SW 1271 (cell line): Measurements from ENCODE around the gene FBXO17.

ENCODE experiments used
- DNase-seq, 2 experiments: peaks; one replicate each; lab custom pipeline; 2025; lab: John Stamatoyannopoulos, UW

The FBXO17 gene

GRCh38 chr19:38917516-38917915 lies 58.0 kb downstream of the FBXO17 start:
- DNase-seq: no peak

DNA sequence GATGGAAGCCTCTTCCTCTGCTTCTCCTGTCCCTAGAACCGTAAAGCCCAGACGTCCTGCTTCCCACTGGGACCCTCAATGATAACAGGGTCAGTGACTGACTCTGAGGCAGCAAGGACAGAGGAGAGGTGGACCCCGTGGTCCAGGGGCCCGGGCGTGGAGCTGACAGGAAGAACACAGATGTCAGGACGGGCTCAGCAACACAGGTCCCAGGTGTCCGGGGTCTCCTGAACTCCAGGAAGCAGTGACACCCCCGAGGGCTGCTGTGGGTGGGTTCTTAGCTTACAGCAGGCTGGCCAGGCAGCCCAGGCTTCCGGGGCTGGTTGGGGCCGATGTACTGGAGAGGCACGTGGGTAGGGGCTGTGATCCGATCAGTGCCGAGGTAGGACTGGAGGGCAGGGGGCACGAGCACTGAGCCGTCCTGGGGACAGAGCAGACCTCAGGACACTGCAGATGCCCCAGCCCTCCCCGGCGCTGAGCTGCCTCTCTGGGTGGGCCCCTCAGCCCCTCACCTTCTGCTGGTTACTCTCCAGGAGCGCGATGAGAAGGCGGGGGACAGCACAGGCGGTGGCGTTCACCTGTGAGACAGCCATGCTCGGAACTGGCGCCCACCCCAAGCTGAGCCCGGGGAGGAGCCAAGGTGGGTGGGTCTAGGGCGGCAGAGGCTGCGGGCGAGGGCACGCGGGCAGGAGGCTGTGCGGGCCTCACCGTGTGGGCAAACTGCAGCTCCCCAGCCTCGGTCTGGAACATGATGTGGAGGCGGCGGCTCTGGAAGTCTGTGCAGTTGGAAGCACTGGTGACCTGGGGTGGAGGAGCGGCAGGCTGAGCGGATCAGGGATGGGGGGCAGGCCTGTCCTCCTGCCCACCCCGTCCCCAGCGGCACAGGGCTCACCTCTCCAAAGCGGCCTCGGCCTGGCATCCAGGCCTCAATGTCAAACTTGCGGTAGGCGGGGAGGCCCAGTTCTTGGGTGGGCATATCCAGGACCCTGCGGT lies 59.9 kb downstream of the FBXO17 start:
- no peak for DNase-seq

DNA sequence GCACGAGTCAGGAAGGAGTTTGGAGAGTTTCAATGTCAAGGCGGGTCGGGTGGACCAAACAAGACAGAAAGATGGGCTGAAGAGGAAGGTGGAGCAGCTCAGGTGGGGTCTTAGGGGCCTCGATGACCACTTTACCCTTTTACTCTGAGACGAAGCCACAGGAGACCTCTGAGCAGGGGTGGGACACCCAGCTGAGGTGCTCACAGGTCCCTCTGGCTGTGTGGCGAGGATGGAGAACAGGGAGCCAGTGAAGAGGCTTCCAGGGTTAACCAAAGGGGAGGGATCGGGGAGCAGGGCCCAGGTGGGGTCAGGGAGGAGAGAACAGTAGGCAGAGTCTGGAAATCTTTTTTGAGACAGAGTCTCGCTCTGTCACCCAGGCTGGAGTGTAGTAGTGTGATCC lies 61.6 kb downstream of the FBXO17 start:
- no peak for DNase-seq

DNA sequence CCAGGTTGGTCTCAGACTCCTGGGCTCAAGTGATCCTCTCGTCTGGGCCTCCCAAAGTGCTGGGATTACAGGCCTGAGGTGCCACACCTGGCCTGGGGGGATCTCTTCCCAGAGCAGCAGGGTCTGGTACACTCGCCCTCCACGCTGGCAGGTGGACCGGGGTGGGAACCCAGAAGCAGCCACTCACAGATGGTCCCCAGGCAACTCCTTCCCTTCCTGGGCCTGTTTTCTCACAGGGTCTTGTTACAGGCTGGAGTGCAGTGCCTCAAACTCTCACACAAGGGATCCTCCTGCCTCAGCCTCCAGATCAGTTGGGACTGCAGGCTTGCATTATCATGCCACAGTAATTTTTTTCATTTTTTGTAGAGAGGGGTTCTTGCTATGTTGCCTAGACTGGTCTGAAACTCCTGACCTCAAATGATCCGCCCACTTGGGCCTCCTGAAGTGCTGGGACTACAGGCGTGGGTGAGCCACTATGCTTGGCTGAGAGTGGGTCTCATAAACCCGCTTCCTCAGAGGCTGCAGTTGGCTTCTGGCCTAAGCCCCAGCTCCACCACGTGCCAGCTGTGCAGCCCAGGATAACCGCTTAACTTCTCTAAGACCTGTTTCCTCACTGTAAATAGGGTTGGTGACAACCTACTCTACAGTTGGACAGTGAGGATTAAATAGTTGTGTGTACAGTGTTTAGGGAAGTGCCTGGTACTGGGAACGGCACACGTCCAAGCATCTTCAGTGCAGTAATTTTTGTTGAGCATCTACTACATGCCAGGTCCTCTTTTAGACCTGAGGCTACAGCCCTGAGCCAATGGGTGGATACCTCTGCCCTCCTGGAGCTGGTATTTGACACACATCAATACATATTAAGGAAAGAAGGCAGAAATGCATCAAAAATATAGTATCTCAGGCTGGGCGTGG lies 62.7 kb downstream of the FBXO17 start:
- DNase-seq: no peak

DNA sequence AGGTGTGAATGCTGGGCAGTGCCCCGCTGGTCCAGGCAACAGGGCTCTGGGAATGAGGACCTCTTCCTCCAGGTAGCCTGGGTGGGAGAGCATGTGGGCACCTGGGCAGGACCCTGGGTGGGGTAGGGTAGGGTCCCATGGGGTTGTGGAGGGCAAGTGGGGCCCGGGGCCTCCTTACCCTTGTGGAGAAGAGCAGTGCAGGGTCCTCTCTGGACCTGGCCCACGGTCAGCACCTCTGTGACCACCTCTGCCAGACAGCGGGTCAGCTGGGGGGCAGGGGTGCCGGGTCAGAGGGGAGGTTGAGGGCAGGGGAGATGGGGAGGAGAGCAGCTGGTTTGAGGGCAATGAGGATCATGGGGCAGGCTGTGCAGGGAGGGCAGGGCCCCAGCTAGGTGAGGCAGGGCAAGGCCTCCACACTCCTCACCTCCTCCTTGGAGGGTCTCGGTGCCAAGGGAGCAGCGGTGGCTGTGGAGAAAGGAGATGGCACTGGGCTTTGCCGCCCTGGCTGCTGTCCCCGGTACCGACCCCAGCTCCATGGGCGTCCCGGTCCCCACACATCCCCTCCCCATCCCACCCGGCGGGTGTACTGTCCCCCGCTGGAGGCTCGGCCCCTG lies 64.0 kb downstream of the FBXO17 start:
- no peak for DNase-seq

GRCh38 chr19:38910488-38910887 lies 65.1 kb downstream of the FBXO17 start:
- no peak for DNase-seq

- no peak for DNase-seq
Measured at GRCh38 chr19:38908911-38909310, 66.6 kb downstream of the FBXO17 start.

DNA sequence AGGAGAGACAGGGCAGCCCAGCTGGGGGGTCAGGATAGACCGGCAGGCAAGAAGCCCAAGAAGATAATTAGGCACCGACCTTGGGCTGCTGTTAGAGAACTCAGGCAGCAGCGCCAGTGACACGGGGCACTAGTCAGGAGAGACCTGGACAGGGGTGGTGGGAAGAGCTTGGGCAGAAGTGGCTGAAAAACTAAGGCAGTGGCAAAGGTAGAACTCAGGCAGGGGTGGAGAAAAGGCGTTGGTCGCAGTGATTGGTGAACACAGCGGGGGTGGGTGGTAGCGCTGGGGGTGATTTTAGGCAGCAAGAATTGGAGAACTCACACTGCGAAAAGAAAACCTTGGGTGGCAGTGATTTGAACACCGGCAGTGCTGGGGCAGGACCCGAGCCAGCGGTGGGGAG lies 67.9 kb downstream of the FBXO17 start:
- DNase-seq: no peak

DNA sequence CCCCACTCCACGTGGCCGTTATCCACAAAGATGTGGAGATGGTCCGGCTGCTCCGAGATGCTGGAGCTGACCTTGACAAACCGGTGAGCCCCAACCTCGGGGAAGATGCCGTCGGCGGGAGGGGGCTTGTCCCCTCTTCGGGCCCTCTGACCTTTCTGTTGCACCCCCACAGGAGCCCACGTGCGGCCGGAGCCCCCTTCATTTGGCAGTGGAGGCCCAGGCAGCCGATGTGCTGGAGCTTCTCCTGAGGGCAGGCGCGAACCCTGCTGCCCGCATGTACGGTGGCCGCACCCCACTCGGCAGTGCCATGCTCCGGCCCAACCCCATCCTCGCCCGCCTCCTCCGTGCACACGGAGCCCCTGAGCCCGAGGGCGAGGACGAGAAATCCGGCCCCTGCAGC lies 68.3 kb downstream of the FBXO17 start:
- no peak for DNase-seq

- no peak for DNase-seq
Measured at GRCh38 chr19:38905620-38906019, 69.9 kb downstream of the FBXO17 start.

- DNase-seq: no peak
Measured at GRCh38 chr19:38904581-38905539, 70.7 kb downstream of the FBXO17 start.

DNA sequence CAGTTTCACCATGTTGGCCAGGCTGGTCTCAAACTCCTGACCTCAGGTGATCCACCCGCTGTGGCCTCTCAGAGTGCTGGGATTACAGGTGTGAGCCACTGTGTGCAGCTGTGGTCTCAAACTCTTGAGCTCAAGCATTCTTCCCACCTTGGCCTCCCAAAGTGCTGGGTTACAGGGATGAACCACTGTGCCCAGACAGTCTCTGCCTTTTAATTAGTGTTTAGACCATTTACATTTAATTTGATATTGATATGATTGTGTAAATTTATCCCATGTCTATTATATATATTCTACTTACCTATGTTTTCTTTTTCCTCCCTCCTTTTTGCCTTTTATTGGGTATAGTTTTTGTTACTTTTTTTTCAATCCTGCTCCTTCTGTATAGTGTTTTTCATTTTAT lies 73.9 kb downstream of the FBXO17 start:
- no peak for DNase-seq

- no peak for DNase-seq
Measured at GRCh38 chr19:38900743-38901190, 74.8 kb downstream of the FBXO17 start.

- DNase-seq: peak in 1 of 2 experiments; percentile 64
Measured at GRCh38 chr19:38900202-38900629, 75.3 kb downstream of the FBXO17 start.

DNA sequence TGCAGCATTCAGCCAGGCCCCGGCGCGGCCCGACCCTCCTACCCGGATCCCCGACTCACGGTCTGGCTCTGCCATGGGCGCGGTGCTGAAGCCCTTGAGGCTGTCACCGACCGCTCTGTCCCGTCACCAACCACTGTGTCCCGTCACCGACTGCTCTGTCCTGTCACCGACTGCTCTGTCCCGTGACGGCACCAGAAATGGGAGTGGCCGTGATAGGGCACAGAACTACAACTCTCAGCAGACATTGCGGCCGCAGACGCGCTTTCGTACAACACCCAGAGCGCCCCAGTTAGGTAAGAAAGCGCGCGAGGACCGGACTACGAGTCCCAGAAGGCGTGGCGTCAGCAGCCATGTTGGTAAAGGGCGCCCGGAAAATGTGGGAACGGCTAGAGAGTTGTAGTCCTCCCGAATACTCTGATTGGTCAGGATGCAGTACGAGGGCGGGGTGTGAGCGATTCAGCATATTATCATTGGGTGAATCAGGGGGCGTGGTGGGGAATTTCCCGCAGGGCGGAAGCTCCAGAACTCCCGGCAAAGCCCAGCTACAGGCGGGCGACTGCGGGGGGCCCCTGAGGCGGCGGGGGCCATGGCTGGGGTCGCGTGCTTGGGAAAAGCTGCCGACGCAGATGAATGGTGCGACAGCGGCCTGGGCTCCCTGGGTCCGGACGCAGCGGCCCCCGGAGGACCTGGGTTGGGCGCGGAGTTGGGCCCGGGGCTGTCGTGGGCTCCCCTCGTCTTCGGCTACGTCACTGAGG lies 75.9 kb downstream of the FBXO17 start, which contains the start of the genes NFKBIB and SIRT2:
Gene NFKBIB (plus strand): TSS at position 523 of the 755 bp plus-strand sequence. CDS start 64 bp downstream, at position 587.
Gene SIRT2 (minus strand): TSS at position 172 of the 755 bp plus-strand sequence. CDS start 97 bp downstream, at position 75.
- peak; percentile 99 for DNase-seq

- no peak for DNase-seq
Measured at GRCh38 chr19:38898788-38899446, 76.6 kb downstream of the FBXO17 start.

GRCh38 chr19:38894968-38895367 lies 80.6 kb downstream of the FBXO17 start:
- DNase-seq: no peak

- DNase-seq: no peak
Measured at GRCh38 chr19:38893341-38893771, 82.2 kb downstream of the FBXO17 start.

GRCh38 chr19:38892841-38893240 lies 82.7 kb downstream of the FBXO17 start:
- DNase-seq: no peak
